LHCN-M2 (cell line): ENCODE data around the gene PLEKHS1. TPM values are rescaled to one million over a fixed set of nuclear protein-coding genes. Genes with fewer than 3 reads are reported as not detected.
A peak's percentile ranks its signal among the peaks of the same experiment; 100 is the strongest.

Experiments used
- DNase-seq: peaks from one replicate; pipeline ENCODE4 v3.0.0-alpha.2; 2012; ENCODE audit warnings: low read depth
- polyA plus RNA-seq: library from polyadenylated mRNA; unstranded; fragments of >200 nt; gene quantifications from one replicate; pipeline ENCODE4 v1.2.1, GENCODE V29; 2012; ENCODE audit warnings: missing spikeins
- total RNA-seq: library from RNA; depleted of rRNA; stranded (reverse); fragments of >200 nt; gene quantifications from 2 replicates; pipeline ENCODE4 v1.2.3, GENCODE V29; 2014; rRNA removed

PLEKHS1 gene
- total RNA-seq = not detected in 2 replicates
- polyA plus RNA-seq = 0.02 TPM

DNA sequence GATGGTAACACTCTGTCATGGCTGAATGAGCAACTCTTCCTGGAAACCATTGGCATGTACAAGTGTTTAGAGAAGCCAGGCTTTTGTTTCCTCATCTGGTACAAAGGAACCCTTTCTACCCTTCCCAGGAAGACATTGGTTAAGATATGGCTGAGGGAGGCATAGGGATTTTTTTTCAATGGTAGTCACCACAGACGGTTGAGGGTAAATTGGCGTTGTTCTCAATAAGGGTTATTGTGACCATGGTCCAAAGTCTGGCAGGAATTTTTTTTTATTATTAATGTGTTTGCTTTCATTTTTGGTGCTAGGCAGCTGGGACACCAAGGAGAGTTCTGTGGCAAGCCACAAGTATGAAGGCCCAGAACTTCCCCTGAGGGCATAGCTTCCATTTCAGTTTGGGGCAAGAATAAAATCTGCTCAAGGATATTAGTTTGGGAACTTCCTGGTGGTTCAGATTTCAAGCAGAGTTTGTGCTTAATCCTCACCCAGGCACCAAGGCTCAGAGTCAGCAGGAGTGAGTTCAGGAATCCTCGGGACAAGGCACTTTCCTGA is at the start of gene PLEKHS1:
Gene PLEKHS1, plus strand, starts transcription at position 502 of the 552 bp plus-strand sequence. CDS start 3,596 bp downstream, outside the sequence.
- DNase-seq = peak; percentile 26

DNA sequence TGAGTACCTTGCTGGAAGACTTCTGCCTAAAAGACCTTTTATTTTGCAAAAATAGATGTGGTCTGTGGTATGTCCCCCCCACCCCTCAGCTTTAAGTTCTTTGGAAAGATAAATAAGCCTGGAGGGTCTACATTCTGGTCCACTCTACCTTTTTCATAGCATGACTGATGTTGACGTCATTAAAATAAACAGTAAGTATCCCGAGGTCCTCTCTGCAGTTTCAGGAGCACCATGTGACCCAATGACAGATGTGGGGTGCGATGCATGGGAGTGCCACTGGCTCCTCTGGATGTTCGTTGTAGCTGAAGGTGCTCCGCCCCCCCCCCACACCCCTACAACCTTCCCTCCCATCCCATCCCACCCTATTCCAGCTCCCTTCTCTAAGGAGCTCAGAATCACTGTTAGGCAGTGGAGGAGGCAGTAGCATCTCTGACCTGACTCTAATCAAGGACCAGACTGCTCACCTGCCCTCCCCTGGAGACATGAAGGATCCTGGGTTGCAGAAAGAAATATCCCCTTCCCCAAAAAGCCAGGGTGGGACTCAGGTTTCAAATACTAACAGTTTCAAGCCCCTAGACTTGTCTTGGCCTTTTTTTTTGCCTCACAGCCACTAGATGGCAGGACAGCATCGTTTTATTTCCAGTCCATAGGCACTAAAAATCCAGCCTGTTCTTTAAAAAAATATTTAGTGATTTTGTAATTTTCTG is 46.7 kb upstream of the PLEKHS1 start:
- DNase-seq = peak; percentile 28

DNA sequence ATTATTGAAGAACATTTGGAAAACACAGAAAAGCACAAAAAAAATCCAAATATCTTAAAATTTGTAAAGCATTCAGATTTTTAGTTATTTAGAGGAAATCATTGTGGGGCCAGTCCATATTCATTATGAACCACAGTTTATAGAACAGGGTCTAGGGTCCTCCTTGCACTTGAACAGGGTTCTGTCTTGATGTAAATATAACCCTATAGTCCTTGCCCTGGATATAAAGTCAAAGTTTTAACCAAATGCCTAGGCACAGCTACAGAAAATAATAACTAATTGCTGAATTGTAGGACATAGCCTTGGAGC is 46.2 kb upstream of the PLEKHS1 start:
- no peak for DNase-seq

DNA sequence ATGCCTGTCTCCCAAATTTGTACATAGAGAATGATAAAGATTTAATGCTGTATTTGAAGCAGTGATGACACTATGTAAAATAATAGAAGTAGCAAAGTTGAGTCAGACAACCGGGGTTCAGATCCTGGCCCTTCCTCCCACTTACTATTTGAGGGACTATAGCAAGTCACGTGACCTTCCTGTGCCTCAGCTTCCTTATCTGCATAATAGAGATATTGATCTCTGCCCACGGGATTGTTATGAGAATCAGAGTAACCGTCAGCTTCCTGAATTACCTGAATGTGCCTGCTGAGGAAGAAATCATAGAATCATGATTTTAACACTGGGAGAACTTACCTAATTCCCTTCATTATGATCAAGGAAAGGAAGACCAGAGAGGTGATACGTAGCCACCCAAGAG is 44.9 kb upstream of the PLEKHS1 start:
- no peak for DNase-seq

DNA sequence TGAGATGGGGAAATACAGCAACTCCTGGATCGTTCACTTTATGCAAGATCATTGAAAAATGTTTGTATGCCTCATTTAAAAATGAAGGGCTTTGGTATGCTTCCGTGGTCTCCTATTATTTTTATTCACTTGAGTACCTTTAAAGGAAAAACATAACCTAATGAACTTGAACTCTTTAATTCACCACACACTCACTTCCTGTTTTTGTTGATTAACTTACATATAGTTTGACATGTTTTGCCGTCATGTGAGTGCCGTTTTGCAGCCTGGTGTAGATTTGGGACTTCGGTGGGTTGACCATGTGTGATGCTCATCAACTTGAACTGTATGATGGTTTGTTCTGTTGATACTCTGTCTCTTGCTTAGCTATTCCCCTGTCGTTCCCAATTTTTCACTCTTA is 42.8 kb upstream of the PLEKHS1 start:
- DNase-seq = no peak

DNA sequence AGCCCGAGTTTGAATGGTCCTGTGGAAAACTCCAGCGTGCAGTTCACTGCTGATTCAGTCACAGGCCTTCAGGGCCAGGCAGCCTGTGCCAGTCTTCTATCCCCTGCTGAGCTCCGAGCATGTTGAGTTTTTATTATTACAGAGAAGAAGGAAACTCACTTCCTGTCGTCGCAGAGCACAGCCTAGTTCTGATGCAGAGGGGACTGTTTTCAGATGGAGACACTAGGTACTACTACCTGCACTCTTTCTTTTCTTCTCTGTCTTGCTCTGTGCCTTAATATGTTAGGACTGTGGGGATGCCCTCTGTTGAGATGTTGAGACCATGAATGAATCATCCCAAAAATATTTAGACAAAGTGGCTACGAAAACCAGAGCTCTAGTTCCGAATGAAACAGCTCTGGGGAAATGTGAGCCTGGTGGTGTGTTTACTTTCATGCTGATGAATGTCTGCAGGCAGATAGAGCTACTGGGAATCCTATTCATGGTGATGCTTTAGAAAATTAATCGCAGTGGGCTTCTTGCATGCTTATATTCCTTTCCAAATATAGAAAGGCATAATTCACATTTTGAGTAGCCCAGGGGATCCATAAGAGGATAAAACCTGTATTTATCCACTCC is 42.2 kb upstream of the PLEKHS1 start:
- peak; percentile 79 for DNase-seq

DNA sequence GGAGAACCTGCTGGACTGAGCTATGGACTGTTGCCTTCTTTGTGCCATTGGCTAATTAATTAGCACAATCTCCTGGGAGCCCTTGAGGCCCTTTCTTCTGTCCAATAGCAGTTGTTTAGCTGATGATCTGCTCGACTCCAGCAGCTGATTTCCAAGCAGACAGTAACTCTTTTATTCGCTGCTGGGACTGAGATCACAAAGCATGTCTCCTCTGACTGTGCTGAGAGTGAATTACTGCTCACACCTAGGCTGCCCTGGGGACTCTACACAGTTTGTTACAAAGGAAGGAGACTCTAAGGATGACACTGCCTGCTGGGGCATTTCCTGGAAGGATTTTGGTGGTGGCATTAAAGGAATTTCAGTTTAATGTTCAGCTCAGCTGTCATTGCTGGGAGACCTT is 40.3 kb upstream of the PLEKHS1 start:
- DNase-seq = no peak

DNA sequence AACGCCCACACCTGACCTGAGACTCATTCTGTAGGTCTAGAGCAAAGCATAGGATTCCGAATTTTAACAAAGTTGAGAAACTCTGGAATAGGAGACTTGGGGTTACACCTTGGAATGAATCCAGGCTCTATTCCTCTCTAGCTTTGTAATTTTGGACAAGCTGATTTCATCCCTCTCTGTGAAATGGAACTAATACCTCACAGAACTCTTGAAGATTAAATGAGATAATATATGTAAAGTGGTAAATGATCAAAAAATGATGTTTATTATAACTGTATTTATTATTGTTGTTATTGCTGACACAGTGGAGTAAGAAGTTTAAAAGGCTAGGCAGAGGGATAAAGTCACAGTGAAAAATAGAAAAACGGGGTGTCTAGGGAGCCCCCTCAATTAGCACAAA is 39.5 kb upstream of the PLEKHS1 start:
- DNase-seq = no peak

DNA sequence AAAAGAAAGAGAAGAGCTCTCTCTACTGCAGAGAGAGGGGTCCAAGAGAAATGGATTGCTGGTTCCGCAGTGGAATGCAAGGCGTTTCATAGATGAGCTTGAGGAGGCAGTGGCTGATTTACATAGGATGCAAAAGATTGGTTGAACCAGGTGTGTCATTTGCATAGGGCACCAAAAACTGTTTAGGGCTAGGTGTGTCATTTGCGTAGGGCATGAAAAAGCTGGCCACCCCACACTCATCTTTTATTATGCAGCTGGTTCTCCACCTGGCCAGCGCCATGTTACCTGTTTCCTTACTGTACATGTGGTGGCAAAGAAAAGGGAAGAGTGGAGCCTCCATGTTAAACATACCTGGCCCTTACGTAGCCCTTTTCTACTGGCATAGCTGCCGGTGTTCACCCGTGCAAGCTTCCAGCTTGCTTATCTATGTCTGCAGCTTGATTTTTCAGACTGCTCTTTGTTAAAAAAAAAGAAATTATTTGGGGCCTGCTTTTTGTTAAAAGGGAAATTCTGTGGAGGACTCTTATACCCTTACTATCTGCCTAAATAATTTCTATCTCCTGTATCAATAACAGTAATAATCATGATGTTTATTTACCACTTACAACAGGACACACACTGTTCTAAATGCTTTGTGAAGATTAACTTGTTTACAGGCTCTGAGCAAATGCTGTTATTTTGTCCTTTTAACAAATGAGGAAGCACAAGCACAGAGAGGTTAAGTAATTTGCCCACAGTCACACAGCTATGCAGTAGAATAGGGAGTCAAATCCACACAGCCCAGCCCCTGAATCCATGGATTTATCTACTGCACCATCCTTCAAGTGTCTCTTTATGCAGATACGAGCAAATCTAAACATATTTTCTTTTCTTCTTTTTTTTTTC is 38.5 kb upstream of the PLEKHS1 start:
- no peak for DNase-seq

DNA sequence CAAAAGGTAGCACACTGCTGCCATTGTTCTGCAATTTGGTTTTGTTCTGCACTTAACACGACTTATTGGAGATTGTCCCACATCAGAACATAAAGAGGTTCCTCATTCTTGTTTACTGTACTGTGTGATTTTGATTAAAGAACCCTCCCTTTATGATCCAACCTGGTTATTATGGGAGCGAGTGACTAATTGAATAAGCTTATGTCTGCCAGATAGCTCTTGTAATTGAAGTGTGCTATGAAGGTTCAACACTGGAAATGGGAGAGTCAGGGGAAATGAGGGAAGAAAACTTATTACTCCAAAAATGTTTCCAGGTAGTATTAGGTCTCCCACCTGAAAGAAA is 37.9 kb upstream of the PLEKHS1 start:
- DNase-seq = no peak

DNA sequence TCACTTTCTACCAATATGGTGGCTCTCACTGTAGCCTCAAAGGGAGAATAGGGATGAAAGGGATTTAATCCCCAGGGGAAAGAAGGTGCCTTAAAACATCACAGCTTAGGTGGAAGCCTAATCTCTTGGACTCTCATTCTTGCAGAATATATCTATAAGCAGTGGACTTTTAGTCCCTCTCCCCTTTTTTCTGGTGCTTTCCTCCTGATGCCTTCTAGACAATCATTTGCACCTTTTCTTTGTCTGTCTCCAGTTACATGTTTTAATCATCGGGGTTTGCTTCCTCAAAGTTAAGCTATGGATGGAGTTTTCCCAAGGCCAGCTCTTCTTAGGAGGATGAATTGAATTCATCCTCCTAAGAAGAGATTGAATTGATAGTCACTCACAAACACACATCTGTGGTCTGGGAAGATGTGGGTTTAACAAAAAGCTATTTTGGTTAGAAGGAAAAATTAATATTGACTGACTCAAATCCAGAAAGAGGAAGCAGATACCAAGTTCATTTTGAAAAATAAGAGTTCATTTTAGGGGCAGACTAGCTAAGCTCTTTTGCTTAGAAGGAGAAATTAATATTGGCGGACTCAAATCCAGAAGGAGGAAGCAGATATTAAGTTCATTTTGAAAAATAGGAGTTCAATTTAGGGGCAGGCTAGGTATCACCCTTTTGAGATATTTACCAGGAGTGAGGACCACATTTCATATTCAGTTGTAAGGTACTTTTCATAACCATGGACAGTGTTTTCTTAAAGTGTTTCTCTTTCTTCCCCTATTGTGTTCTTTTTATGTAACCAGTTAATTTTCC is 35.2 kb upstream of the PLEKHS1 start:
- DNase-seq = no peak

DNA sequence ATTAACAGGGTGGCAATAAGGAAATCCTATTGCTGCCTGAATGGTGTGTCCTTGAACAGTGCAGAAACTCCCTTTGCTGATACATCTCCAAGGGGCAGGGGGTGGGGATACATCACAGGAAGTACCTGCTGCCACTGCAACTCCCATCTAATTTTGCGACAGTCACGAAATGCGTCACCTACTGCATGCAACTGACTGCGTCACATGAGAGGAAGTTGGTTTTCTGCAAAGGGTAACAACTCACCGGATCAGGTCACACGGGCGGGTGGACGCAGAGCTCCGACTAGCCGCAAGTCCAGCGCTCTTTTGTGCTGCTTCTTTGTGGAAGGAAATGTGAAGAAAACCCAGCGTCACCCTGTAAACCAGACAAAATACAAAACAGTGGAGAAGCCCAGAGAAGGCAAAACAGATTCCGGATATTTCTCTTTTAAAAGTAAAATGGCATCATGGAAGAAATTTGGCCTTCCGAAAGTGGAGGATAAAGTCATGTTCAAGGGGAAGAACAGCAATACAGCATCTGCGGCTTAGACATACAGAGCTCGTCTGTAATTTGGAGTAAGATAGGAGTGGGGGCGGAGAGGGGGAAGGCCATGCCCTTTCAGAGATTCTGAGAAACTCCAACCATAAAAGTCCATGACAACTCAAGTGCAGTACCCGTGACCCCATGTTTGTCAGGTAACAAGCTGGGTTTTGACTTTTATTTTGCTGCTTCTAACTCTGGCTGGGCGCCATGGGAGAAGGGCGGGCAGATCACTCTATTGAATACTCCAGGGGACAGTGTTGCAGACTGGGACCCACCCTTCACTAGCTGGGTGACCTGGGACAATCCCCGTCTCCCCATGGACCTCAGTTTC is 32.3 kb upstream of the PLEKHS1 start:
- no peak for DNase-seq

DNA sequence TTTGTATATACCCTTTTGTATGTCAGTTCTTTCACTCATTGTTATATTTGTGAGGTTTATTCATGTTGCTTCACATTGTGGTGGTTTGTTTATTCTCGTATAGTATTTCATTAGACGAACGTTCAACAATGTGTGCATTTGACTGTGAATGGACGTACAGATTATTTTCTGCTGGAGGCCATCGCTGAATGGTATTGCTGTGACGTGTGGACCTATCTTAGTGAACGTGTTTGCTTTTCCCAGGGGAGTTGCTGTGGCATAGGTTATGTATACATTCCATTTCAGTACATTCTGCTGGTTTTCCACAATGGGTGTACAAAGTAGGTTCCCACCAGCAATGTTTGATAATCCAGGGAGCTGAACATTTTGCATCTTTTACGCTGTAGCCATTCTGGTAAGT is 31.1 kb upstream of the PLEKHS1 start:
- no peak for DNase-seq

DNA sequence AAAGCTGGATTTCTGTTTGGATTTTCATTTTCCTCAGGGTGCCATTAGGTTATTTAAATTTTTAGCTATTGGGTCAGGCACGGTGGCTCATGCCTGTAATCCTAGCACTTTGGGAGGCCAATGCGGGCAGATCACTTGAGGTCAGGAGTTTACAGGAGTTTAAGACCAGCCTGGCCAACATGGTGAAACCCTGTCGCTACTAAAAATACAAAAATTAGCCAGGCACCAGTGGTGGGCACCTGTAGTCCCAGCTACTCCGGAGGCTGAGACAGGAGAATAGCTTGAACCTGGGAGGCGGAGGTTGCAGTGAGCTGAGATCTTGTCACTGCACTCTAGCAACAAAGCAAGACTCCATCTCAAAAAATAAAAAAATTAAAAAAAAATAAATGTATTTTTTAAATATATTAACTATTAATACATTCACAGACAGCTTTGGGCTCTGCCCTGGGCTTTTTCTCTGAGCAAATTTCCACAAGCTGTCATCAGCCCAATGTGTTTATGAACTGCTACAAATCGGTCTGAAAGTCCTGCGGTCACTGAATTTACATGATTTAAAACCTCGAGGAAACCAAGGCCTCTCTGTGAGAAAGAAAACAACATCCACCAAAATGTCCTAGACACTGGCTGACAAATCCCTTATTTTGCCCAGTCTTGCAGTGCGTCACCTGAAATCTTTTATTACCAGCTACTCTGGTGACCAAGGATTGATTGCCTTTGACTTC is 19.2 kb upstream of the PLEKHS1 start:
- no peak for DNase-seq

DNA sequence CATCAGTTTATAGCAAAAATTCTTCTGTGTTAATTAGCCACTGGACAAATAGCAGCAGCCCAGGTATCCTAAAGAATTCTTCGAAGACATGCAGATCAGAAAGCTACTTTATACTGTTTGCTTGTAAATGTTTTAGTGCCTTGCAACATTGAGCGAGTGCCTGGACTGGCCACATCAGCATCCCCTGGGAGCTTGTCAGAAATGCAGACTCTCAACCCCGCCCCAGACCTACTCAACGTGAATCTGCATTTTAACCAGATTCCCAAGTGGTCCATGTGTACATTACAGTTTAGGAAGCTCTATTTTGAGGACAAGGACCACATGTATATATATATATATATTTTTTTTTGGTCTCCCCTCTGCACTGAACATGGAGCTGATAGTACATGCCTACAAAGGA is 18.5 kb upstream of the PLEKHS1 start:
- no peak for DNase-seq

DNA sequence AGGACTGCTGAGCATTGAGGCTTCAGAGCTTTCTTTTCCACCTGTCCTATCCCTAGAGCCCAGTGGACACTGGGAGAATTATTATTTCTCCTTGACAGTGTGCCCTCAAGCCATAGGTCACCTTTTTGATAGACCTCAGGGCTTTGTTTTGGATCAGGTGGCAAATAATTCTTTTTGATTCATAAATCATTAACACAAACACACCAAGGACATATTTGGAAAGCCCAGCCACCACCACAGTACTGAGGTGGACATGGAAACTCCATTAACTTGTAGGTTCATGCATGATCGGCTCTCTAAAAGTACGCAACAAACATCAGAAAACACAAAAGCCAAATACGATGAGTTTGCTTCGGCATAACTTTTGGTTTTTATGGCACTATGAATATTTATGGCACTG is 17.8 kb upstream of the PLEKHS1 start:
- DNase-seq = no peak

DNA sequence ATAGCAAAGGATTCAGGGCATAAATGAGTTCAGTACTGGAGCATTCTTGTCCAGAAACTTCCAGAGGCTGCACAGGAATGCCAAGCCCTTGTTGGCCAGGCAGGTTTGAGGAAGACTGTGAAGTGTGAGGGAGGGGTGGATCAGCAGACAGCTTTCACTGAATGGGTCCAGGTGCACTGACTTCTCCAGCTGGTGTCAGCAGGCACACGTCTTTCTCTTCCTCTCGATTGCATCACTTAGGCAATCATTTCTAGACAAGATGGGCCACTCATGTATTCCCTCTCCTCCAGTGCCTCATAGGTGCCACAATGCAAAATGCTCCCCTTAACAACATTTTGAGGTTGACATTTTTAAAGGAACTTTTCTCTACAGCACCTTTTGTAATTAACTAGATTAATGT is 15.6 kb upstream of the PLEKHS1 start:
- DNase-seq = no peak

DNA sequence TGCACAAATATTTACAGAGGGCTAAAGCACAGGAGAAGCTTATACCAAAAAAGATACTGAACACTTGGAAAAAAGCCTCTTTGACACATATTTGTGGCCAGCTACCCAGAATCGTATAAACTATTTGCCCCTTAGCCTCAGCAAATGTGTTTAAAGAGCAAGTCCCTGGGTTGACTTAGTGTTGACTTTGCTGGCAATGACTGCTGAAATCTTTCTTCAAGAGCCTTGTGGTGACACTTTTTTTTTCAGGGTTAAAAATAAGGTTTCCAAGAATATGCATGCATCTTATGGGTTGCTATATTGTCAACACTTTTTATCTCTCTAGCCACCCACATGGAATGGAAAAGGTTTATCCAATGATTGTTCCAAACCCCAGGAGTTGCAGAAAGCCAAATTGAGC is 14.9 kb upstream of the PLEKHS1 start:
- DNase-seq = no peak

DNA sequence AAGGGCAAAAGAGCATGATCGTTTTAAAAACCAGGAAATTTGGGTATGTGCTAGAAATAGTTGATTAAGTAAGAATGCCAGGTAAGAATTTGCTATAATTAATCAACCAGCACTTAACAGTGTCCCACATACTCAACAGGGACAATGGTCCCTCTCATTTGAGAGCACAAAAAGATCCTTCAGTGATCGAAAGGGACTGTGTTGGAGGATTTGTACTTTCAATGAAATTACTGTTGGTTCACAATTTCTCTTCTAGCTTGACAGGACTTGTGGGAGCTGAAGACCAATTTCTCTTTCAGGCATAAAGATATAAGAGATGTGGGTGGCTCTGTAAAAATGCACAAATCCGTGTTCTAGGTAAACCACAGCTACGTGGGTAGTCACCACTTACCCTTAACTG is 12.5 kb upstream of the PLEKHS1 start:
- DNase-seq = no peak

DNA sequence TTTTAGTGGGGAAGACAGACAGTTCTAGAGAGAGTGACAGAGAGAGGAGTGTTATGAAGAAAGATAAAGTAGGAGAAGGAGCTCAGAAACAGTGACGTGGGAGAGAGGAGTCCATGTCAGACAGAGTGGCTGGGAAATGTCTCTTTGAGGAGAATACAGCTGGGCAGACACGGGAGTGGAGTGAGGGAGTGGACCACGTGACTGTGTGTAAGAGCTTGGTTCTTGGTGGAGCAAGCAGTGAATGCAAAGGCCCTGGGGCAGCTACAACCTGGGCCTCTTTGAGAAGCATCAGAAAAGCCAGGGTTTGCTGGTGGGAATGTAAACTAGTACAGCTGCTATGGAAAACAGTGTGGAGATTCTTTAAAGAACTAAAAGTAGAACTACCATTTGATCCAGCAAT is 11.9 kb upstream of the PLEKHS1 start:
- no peak for DNase-seq
